ENCODE results near the gene STK32B. TPM values are rescaled to one million over a fixed set of nuclear protein-coding genes. Genes with fewer than 3 reads are reported as not detected.

STK32B gene
- total and polyA plus RNA-seq, 3 donors from 2014 or later: 17.5 to 29.7 (median 22.6) TPM

- Histone ChIP-seq H3K27ac (no peak overlapping the region), H3K4me3 (no peak overlapping the region), H3K27me3 (no peaks in the 10 kb centered on the region), H3K36me3 (ENCODE audit: low read depth, missing control alignments) (no peaks in the 10 kb centered on the region), H3K9me3 (no peaks in the 10 kb centered on the region), H3K4me1 (no peaks in the 10 kb centered on the region)
- DNase-seq: no peak
- intact Hi-C loops (cut with DNase I; ENCODE audit: low total_unique reads): no loop called here
- 91 to 100% methylated on average over 3 to 6 of the region's 6 CpGs for WGBS, 2 donors
- TF ChIP-seq POLR2A (IDR thresholded peaks at IDR 0.05) (no peak), CTCF (IDR thresholded peaks at IDR 0.05) (no peak)
Observed at GRCh38 chr4:5158825-5159224, 107.5 kb downstream of the STK32B start.

GRCh38 chr4:5160668-5161067 is 109.4 kb downstream of the STK32B start:
- Histone ChIP-seq H3K9me3 (no peaks in the 10 kb centered on the region), H3K4me1 (no peaks in the 10 kb centered on the region), H3K27me3 (no peaks in the 10 kb centered on the region), H3K4me3 (no peak overlapping the region), H3K36me3 (ENCODE audit: low read depth, missing control alignments) (no peaks in the 10 kb centered on the region), H3K27ac (no peak overlapping the region)
- TF ChIP-seq POLR2A (IDR thresholded peaks at IDR 0.05) (no peak), CTCF (IDR thresholded peaks at IDR 0.05) (no peak)
- intact Hi-C loops (cut with DNase I; ENCODE audit: low total_unique reads): no loop called here
- no peak for DNase-seq
- 85 to 88% methylated on average over 4 of the region's 4 CpGs for WGBS, 2 donors

GRCh38 chr4:5162909-5163508 is 111.7 kb downstream of the STK32B start:
- H3K27me3 ChIP-seq: no peaks in the 10 kb centered on the region
- H3K36me3 ChIP-seq (ENCODE audit: low read depth, missing control alignments): no peaks in the 10 kb centered on the region
- WGBS, 2 donors: 59 to 69% methylated on average over 6 of the region's 6 CpGs
- intact Hi-C loops (cut with DNase I; ENCODE audit: low total_unique reads): no loop called here
- no peaks in the 10 kb centered on the region for H3K4me1 ChIP-seq
- DNase-seq: no peak
- H3K4me3 ChIP-seq: no peak overlapping the region
- no peak for TF ChIP-seq CTCF (IDR thresholded peaks at IDR 0.05)
- no peak for TF ChIP-seq POLR2A (IDR thresholded peaks at IDR 0.05)
- no peaks in the 10 kb centered on the region for H3K9me3 ChIP-seq
- H3K27ac ChIP-seq: no peak overlapping the region

GRCh38 chr4:5164221-5164912 is 113.1 kb downstream of the STK32B start:
- no peaks in the 10 kb centered on the region for H3K4me1 ChIP-seq
- WGBS, 2 donors: 81 to 89% methylated on average over 10 of the region's 10 CpGs
- DNase-seq: no peak
- H3K9me3 ChIP-seq: no peaks in the 10 kb centered on the region
- no peak overlapping the region for H3K4me3 ChIP-seq
- TF ChIP-seq CTCF (IDR thresholded peaks at IDR 0.05) (no peak), POLR2A (IDR thresholded peaks at IDR 0.05) (no peak)
- no peaks in the 10 kb centered on the region for H3K36me3 ChIP-seq (ENCODE audit: low read depth, missing control alignments)
- intact Hi-C loops (cut with DNase I; ENCODE audit: low total_unique reads): no loop called here
- H3K27me3 ChIP-seq: no peaks in the 10 kb centered on the region
- no peak overlapping the region for H3K27ac ChIP-seq
